ENCODE data around the gene RAB3GAP1. TPM values are rescaled to one million over a fixed set of nuclear protein-coding genes. Genes with fewer than 3 reads are reported as not detected.

The RAB3GAP1 gene
- total RNA-seq, 3 donors from 2014 or later (not counting 1 experiment from before 2014, with no cell fraction given) = 9.6 to 12.6 (median 9.8) TPM

- Histone ChIP-seq H3K27me3 (ENCODE audit: control insufficient read depth, insufficient read depth, low read length) (no peaks in the 10 kb centered on the region), H3K4me1 (ENCODE audit: control insufficient read depth, insufficient read depth, low read length) (no peaks in the 10 kb centered on the region), H3K4me3 (ENCODE audit: low read length) (no peak overlapping the region), H3K27ac (ENCODE audit: low read length) (no peak overlapping the region), H3K9me3 (ENCODE audit: control insufficient read depth, insufficient read depth, low read length) (no peaks in the 10 kb centered on the region), H3K36me3 (ENCODE audit: control insufficient read depth, insufficient read depth, low read length) (peaks cover 14% of the 10 kb centered on the region)
- H3K9me3 Mint-ChIP-seq = no peaks in the 10 kb centered on the region
- H3K27ac Mint-ChIP-seq = no peak overlapping the region
- TF ChIP-seq, protein P1, sequence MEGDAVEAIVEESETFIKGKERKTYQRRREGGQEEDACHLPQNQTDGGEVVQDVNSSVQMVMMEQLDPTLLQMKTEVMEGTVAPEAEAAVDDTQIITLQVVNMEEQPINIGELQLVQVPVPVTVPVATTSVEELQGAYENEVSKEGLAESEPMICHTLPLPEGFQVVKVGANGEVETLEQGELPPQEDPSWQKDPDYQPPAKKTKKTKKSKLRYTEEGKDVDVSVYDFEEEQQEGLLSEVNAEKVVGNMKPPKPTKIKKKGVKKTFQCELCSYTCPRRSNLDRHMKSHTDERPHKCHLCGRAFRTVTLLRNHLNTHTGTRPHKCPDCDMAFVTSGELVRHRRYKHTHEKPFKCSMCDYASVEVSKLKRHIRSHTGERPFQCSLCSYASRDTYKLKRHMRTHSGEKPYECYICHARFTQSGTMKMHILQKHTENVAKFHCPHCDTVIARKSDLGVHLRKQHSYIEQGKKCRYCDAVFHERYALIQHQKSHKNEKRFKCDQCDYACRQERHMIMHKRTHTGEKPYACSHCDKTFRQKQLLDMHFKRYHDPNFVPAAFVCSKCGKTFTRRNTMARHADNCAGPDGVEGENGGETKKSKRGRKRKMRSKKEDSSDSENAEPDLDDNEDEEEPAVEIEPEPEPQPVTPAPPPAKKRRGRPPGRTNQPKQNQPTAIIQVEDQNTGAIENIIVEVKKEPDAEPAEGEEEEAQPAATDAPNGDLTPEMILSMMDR (IDR thresholded peaks at IDR 0.05) = no peak
- H3K4me1 Mint-ChIP-seq = no peaks in the 10 kb centered on the region
- H3K4me3 Mint-ChIP-seq = no peak overlapping the region
- no peak for DNase-seq
- H3K27me3 Mint-ChIP-seq (ENCODE audit: low read depth in 2 of 2) = no peaks in the 10 kb centered on the region
- peaks cover 18% of the 10 kb centered on the region for H3K36me3 Mint-ChIP-seq
- intact Hi-C loops (cut with micrococcal nuclease) = no loop called here
- WGBS (ENCODE audit: insufficient coverage) = 93% methylated on average over 2 of the region's 2 CpGs
- no peak for ATAC-seq
Measured at GRCh38 chr2:135159191-135159590, 107.1 kb downstream of the RAB3GAP1 start.

DNA sequence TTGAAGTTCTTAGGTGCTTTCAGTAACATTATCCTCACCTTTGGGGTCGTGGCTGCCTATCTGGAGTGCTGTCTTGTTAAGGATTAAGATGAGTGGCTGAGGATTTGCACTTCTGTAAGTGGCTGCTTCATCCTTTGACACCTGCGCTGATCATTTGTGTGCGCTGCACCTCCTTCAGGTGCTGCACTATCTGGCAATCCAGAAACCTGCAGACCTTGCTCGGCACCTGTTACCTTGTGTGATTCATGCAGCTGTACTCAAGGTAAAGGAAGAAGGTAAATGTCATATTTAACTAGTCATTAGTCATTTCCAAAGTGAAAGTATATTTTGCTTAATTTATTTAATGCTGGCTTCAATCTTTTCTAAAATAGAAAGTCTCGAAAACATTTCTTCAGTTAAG is 110.3 kb downstream of the RAB3GAP1 start:
- DNase-seq (no peak), ATAC-seq (no peak)
- Histone ChIP-seq H3K36me3 (ENCODE audit: control insufficient read depth, insufficient read depth, low read length) (peaks cover 16% of the 10 kb centered on the region), H3K27me3 (ENCODE audit: control insufficient read depth, insufficient read depth, low read length) (no peaks in the 10 kb centered on the region), H3K27ac (ENCODE audit: low read length) (no peak overlapping the region), H3K9me3 (ENCODE audit: control insufficient read depth, insufficient read depth, low read length) (no peaks in the 10 kb centered on the region), H3K4me3 (ENCODE audit: low read length) (no peak overlapping the region), H3K4me1 (ENCODE audit: control insufficient read depth, insufficient read depth, low read length) (no peaks in the 10 kb centered on the region)
- Mint-ChIP-seq H3K4me3 (no peak overlapping the region), H3K36me3 (no peaks in the 10 kb centered on the region), H3K4me1 (no peaks in the 10 kb centered on the region), H3K27me3 (ENCODE audit: low read depth in 2 of 2) (no peaks in the 10 kb centered on the region), H3K9me3 (no peaks in the 10 kb centered on the region), H3K27ac (no peak overlapping the region)
- WGBS (ENCODE audit: insufficient coverage) = 66% methylated on average over 4 of the region's 5 CpGs
- intact Hi-C loops (cut with micrococcal nuclease) = no loop called here
- TF ChIP-seq, protein P1 (IDR thresholded peaks at IDR 0.05) = no peak

DNA sequence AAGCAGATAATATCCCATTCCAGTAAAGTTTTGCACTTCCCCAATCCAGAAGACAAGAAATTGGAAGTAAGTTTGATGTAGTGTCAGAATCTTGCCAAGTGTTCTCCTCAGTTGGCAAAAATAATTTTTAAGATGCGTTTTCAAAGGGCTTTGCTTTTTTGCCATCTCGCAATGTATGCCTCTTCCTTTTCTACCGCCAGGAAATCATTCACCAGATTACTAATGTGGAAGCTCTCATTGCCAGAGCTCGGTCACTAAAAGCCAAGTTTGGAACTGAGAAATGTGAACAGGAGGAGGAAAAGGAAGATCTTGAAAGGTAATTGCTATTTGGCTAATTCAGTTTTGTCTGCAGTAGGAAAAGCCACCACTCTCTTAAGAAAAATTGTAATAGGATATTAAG is 110.7 kb downstream of the RAB3GAP1 start:
- WGBS (ENCODE audit: insufficient coverage) = 84% methylated on average over 4 of the region's 4 CpGs
- ATAC-seq (no peak), DNase-seq (no peak)
- Histone ChIP-seq H3K4me1 (ENCODE audit: control insufficient read depth, insufficient read depth, low read length) (no peaks in the 10 kb centered on the region), H3K27ac (ENCODE audit: low read length) (no peak overlapping the region), H3K9me3 (ENCODE audit: control insufficient read depth, insufficient read depth, low read length) (no peaks in the 10 kb centered on the region), H3K36me3 (ENCODE audit: control insufficient read depth, insufficient read depth, low read length) (peaks cover 16% of the 10 kb centered on the region), H3K4me3 (ENCODE audit: low read length) (no peak overlapping the region), H3K27me3 (ENCODE audit: control insufficient read depth, insufficient read depth, low read length) (no peaks in the 10 kb centered on the region)
- TF ChIP-seq, protein P1 (IDR thresholded peaks at IDR 0.05) = no peak
- Mint-ChIP-seq H3K27me3 (ENCODE audit: low read depth in 2 of 2) (no peaks in the 10 kb centered on the region), H3K36me3 (no peaks in the 10 kb centered on the region), H3K4me1 (no peaks in the 10 kb centered on the region), H3K4me3 (no peak overlapping the region), H3K27ac (no peak overlapping the region), H3K9me3 (no peaks in the 10 kb centered on the region)
- intact Hi-C loops (cut with micrococcal nuclease) = no loop called here

DNA sequence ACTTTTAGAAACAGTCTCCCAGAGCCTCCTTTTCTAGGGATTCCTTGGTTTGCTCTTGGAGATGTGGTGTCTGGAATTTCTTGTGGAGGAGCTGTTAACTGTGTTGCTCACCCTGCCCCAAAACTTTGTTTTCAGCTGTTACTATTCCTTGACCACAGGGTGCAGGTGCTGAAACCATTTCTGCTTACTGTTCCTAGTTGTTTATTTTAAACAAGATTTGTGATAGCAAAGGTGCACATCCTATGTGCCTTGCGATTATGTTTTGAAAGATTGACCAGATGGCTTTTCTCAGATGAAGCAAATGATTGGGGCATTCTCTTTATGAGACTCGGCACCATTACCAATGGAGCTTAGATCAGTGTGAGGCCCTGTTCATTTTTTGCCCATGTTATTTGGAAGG is 111.2 kb downstream of the RAB3GAP1 start:
- Histone ChIP-seq H3K9me3 (ENCODE audit: control insufficient read depth, insufficient read depth, low read length) (no peaks in the 10 kb centered on the region), H3K4me3 (ENCODE audit: low read length) (no peak overlapping the region), H3K27me3 (ENCODE audit: control insufficient read depth, insufficient read depth, low read length) (no peaks in the 10 kb centered on the region), H3K36me3 (ENCODE audit: control insufficient read depth, insufficient read depth, low read length) (peaks cover 16% of the 10 kb centered on the region), H3K27ac (ENCODE audit: low read length) (no peak overlapping the region), H3K4me1 (ENCODE audit: control insufficient read depth, insufficient read depth, low read length) (no peaks in the 10 kb centered on the region)
- no peak overlapping the region for H3K4me3 Mint-ChIP-seq
- DNase-seq (no peak), ATAC-seq (no peak)
- TF ChIP-seq, protein P1 (IDR thresholded peaks at IDR 0.05) = no peak
- intact Hi-C loops (cut with micrococcal nuclease) = no loop called here
- no peaks in the 10 kb centered on the region for H3K27me3 Mint-ChIP-seq (ENCODE audit: low read depth in 2 of 2)
- H3K9me3 Mint-ChIP-seq = no peaks in the 10 kb centered on the region
- H3K36me3 Mint-ChIP-seq = peaks cover 2% of the 10 kb centered on the region
- WGBS (ENCODE audit: insufficient coverage) = 90% methylated on average over 2 of the region's 2 CpGs
- H3K4me1 Mint-ChIP-seq = no peaks in the 10 kb centered on the region
- no peak overlapping the region for H3K27ac Mint-ChIP-seq

Data from natural killer cell (primary cell).